ENCODE measurements around the gene GPR150.

Gene GPR150

GRCh38 chr5:95621839-95622629 lies 2.1 kb downstream of the GPR150 start:
- no peak overlapping the region for H3K4me3 ChIP-seq (ENCODE audit: low read depth, low read length)
- no peak for TF ChIP-seq CTCF (IDR thresholded peaks at IDR 0.05; ENCODE audit: low read depth, low read length)

- no peak overlapping the region for H3K4me3 ChIP-seq (ENCODE audit: low read depth, low read length)
- TF ChIP-seq CTCF (IDR thresholded peaks at IDR 0.05; ENCODE audit: low read depth, low read length), result no peak
Measured at GRCh38 chr5:95623706-95624105, 3.8 kb downstream of the GPR150 start.

GRCh38 chr5:95624368-95624767 lies 4.5 kb downstream of the GPR150 start:
- no peak for TF ChIP-seq CTCF (IDR thresholded peaks at IDR 0.05; ENCODE audit: low read depth, low read length)
- H3K4me3 ChIP-seq (ENCODE audit: low read depth, low read length), result no peak overlapping the region

GRCh38 chr5:95626701-95627100 lies 6.8 kb downstream of the GPR150 start:
- no peak overlapping the region for H3K4me3 ChIP-seq (ENCODE audit: low read depth, low read length)
- no peak for TF ChIP-seq CTCF (IDR thresholded peaks at IDR 0.05; ENCODE audit: low read depth, low read length)

GRCh38 chr5:95627971-95628810 lies 8.3 kb downstream of the GPR150 start:
- TF ChIP-seq CTCF (IDR thresholded peaks at IDR 0.05; ENCODE audit: low read depth, low read length), result no peak

GRCh38 chr5:95628933-95629332 lies 9.0 kb downstream of the GPR150 start:
- no peak overlapping the region for H3K4me3 ChIP-seq (ENCODE audit: low read depth, low read length)
- TF ChIP-seq CTCF (IDR thresholded peaks at IDR 0.05; ENCODE audit: low read depth, low read length), result no peak

More at GRCh38 chr5:95627971-95628810, 8.3 kb downstream of the GPR150 start:
- H3K4me3 ChIP-seq (ENCODE audit: low read depth, low read length), result no peak overlapping the region
